Glutamatergic neuron (in vitro differentiated cells): ENCODE results near the gene RIN1. TPM values are rescaled to one million over a fixed set of nuclear protein-coding genes. Genes with fewer than 3 reads are reported as not detected.

Experiments used
- DNase-seq: peaks from one replicate; pipeline ENCODE4 v3.0.0; 2022
- H3K27ac Mint-ChIP-seq: one replicate; pipeline ENCODE4 v1.8.0; 2020; ENCODE audit warnings: mild to moderate bottlenecking, mixed read lengths, inconsistent platforms; ENCODE audit not compliant: unreplicated experiment
- H3K27me3 Mint-ChIP-seq: one replicate; pipeline ENCODE4 v1.8.0; 2020; ENCODE audit warnings: mild to moderate bottlenecking, moderate library complexity, mixed read lengths, inconsistent platforms; ENCODE audit not compliant: unreplicated experiment
- H3K36me3 Mint-ChIP-seq: one replicate; pipeline ENCODE4 v1.8.0; 2020; ENCODE audit warnings: mild to moderate bottlenecking, mixed read lengths, inconsistent platforms; ENCODE audit not compliant: unreplicated experiment
- H3K4me1 Mint-ChIP-seq: one replicate; pipeline ENCODE4 v1.8.0; 2020; ENCODE audit warnings: mild to moderate bottlenecking, low read depth, mixed read lengths, inconsistent platforms; ENCODE audit not compliant: unreplicated experiment
- H3K4me3 Mint-ChIP-seq: one replicate; pipeline ENCODE4 v1.8.0; 2020; ENCODE audit warnings: mild to moderate bottlenecking, mixed read lengths, inconsistent platforms; ENCODE audit not compliant: unreplicated experiment
- H3K9me3 Mint-ChIP-seq: one replicate; pipeline ENCODE4 v1.8.0; 2020; ENCODE audit warnings: mild to moderate bottlenecking, moderate library complexity, mixed read lengths, inconsistent platforms; ENCODE audit not compliant: unreplicated experiment
- total RNA-seq: library from RNA; stranded (reverse); fragmentation: NEBNext Ultra II Directional; extraction: Animal tissue kit (Norgen Biotek cat#: 25700); gene quantifications from one replicate; pipeline ENCODE4 v1.2.1, GENCODE V29; 2021; ENCODE audit not compliant: unreplicated experiment
- TF ChIP-seq, protein P1 (sequence below): fragments of 200-600 bp; sonication (generic); IDR thresholded peaks from one replicate; pipeline ENCODE4 v1.5.0; 2021; ENCODE audit not compliant: partially characterized antibody, unreplicated experiment

The RIN1 gene
- total RNA-seq, 1 donor from 2014 or later, result 1.9 TPM

DNA sequence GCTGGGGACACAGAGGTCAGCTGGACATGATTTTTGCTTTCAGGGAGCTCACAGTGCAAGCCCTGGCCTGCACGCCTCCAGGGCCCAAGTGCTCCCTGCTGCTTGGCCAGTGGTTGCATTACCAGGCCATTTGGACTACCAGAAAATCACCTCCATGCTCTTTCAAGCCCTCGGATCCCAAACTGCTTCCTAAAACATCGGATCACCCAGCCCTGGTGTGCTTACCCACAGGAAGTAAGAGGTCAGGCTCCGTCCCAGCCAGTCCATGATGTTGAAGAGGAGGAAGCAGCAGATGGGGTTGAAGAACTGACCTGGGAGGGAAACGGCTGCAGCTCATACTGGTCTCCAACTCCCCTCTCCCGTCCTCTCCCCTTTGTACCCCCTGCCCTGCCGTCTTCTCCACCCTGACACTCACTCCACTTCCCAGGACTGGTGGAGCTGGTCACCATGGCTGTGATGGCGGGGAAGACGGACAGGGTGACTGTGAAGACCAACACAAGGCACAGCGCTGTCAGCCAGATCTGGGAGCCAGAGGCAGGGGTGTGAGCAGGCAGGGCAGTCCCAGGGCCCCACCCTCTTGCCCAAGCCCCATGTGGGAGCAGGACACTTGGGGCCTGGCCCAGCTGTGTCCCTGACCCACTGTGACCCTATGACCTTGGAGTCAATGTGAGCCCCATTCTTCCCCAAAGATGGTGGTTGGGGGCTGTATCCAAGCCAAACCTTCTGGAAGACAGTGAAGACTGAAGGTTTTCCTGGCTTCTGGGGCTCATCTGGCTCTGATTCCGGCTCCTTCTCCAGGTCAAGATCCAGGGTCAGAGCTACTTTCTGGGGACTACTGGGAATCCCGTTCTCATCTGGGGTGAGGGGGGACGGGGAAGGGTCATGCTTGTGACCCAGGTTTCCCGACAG lies 29.7 kb upstream of the RIN1 start:
- TF ChIP-seq, protein P1, sequence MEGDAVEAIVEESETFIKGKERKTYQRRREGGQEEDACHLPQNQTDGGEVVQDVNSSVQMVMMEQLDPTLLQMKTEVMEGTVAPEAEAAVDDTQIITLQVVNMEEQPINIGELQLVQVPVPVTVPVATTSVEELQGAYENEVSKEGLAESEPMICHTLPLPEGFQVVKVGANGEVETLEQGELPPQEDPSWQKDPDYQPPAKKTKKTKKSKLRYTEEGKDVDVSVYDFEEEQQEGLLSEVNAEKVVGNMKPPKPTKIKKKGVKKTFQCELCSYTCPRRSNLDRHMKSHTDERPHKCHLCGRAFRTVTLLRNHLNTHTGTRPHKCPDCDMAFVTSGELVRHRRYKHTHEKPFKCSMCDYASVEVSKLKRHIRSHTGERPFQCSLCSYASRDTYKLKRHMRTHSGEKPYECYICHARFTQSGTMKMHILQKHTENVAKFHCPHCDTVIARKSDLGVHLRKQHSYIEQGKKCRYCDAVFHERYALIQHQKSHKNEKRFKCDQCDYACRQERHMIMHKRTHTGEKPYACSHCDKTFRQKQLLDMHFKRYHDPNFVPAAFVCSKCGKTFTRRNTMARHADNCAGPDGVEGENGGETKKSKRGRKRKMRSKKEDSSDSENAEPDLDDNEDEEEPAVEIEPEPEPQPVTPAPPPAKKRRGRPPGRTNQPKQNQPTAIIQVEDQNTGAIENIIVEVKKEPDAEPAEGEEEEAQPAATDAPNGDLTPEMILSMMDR, result no peak
- no peak overlapping the region for H3K4me3 Mint-ChIP-seq
- no peak overlapping the region for H3K27ac Mint-ChIP-seq
- peaks cover 9% of the 10 kb centered on the region for H3K27me3 Mint-ChIP-seq
- H3K4me1 Mint-ChIP-seq, result peaks cover 13% of the 10 kb centered on the region
- H3K9me3 Mint-ChIP-seq, result peaks cover 4% of the 10 kb centered on the region
- DNase-seq, result no peak
- H3K36me3 Mint-ChIP-seq, result no peaks in the 10 kb centered on the region

DNA sequence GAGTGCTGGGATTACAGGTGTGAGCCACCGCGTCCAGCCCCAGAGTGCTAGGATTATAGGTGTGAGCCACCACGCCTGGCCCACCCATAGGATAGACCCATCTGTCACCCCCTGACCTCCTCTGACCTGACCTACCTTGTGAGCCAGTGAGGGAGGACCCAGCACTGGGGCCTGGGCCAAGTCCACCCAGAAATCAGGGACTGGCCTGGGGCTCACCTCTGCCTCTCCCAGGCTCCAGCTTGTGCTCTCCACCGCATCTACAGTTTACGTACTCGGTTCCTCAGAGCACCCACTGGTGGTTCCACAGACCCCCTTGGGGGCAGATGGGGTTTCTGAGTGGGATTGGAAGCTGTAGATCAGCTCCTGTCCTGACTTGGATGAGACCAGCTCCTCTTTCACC lies 28.9 kb upstream of the RIN1 start:
- TF ChIP-seq, protein P1, result no peak
- no peak for DNase-seq
- Mint-ChIP-seq H3K27ac (no peak overlapping the region), H3K9me3 (peaks cover 4% of the 10 kb centered on the region), H3K27me3 (peaks cover 7% of the 10 kb centered on the region), H3K36me3 (no peaks in the 10 kb centered on the region), H3K4me1 (peaks cover 8% of the 10 kb centered on the region), H3K4me3 (no peak overlapping the region)

DNA sequence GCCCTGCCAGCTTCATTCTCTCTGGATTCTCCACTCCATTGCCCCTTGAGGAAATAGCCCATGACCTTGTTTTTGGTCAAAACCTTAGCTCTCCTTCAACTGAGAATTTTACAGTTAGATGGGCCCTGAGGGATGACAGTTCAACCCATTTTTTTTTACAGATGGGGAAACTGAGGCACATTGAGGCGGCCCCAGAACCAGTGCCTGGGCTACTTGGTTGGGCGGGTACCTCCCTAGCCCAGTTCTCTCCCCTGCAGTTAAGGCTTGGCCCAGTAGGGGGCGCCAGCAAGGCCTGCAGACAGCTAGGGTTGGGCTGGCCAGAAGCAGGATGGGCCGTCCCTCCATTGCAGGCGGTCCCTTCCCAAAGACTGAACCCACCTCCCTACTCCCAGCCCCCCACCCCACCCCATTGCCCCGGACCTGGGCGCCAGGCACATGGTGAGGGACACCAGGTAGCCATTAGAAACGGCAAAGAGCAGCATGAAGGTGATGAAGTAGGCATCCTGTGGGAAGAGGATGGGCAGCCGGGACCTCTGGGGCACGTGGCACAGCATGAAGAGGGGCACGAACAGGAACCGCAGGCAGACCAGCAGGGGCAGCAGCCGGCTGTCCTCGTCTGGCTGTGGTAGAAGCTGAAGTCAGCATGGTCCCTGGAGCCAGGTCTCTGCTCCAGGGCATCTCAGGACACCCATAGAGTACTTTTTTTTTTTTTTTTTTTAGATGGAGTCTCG lies 27.7 kb upstream of the RIN1 start:
- TF ChIP-seq, protein P1, result peak; percentile 84
- H3K9me3 Mint-ChIP-seq, result peaks cover 4% of the 10 kb centered on the region
- no peaks in the 10 kb centered on the region for H3K4me1 Mint-ChIP-seq
- H3K36me3 Mint-ChIP-seq, result no peaks in the 10 kb centered on the region
- H3K4me3 Mint-ChIP-seq, result no peak overlapping the region
- H3K27ac Mint-ChIP-seq, result no peak overlapping the region
- DNase-seq, result peak; percentile 73
- peaks cover 4% of the 10 kb centered on the region for H3K27me3 Mint-ChIP-seq

DNA sequence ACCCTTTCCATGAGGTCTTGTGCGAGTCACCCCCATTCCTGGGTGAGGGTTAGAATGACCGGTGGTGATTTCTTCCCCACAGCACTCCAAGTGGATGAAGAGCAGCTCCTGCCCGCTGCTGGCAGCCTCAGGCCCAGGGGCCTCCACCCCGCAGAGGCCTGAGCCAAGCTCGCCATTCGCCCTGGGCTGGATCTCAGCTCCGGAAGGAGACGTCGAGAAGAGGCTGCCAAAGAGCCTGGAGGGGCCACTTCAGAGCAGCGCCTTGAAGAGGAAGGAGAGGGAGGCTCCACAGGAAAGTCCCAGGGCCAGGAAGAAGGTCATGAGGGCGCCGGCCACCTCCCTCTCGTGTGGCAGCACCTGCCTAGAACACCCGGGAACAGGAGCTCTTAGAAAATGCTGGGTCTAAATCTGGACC lies 27.0 kb upstream of the RIN1 start:
- TF ChIP-seq, protein P1, result no peak
- no peak overlapping the region for H3K27ac Mint-ChIP-seq
- H3K4me1 Mint-ChIP-seq, result no peaks in the 10 kb centered on the region
- H3K27me3 Mint-ChIP-seq, result peaks cover 4% of the 10 kb centered on the region
- H3K36me3 Mint-ChIP-seq, result no peaks in the 10 kb centered on the region
- H3K4me3 Mint-ChIP-seq, result no peak overlapping the region
- DNase-seq, result no peak
- H3K9me3 Mint-ChIP-seq, result peaks cover 4% of the 10 kb centered on the region
